Jurkat, Clone E6-1 (cell line): Measurements from ENCODE around the gene ARHGAP15.

Experiments used
- DNase-seq: peaks from one replicate; pipeline ENCODE4 v3.0.0-alpha.2; 2011; ENCODE audit warnings: low read depth, low spot score
- H3K4me3 ChIP-seq: 2 replicates; pipeline ENCODE4 v1.5.1; 2011; ENCODE audit warnings: mild to moderate bottlenecking, low read length, control low read depth, moderate library complexity

ARHGAP15 gene

GRCh38 chr2:143140864-143141661 lies 11.8 kb downstream of the ARHGAP15 start:
- no peak for DNase-seq
- no peak overlapping the region for H3K4me3 ChIP-seq

GRCh38 chr2:143142598-143142997 lies 13.4 kb downstream of the ARHGAP15 start:
- DNase-seq, result no peak
- H3K4me3 ChIP-seq, result no peak overlapping the region

- DNase-seq, result no peak
- H3K4me3 ChIP-seq, result no peak overlapping the region
Observed at GRCh38 chr2:143144813-143145455, 15.7 kb downstream of the ARHGAP15 start.

GRCh38 chr2:143146366-143146765 lies 17.1 kb downstream of the ARHGAP15 start:
- DNase-seq, result no peak
- H3K4me3 ChIP-seq, result no peak overlapping the region

GRCh38 chr2:143146815-143147530 lies 17.8 kb downstream of the ARHGAP15 start:
- no peak overlapping the region for H3K4me3 ChIP-seq
- no peak for DNase-seq

GRCh38 chr2:143148011-143148410 lies 18.8 kb downstream of the ARHGAP15 start:
- H3K4me3 ChIP-seq, result no peak overlapping the region
- DNase-seq, result no peak

- H3K4me3 ChIP-seq, result no peak overlapping the region
- DNase-seq, result no peak
Observed at GRCh38 chr2:143148757-143149156, 19.5 kb downstream of the ARHGAP15 start.

GRCh38 chr2:143150287-143150686 lies 21.1 kb downstream of the ARHGAP15 start:
- DNase-seq, result no peak
- H3K4me3 ChIP-seq, result no peak overlapping the region

GRCh38 chr2:143151111-143151752 lies 22.0 kb downstream of the ARHGAP15 start:
- no peak for DNase-seq

GRCh38 chr2:143152219-143152618 lies 23.0 kb downstream of the ARHGAP15 start:
- no peak for DNase-seq
- H3K4me3 ChIP-seq, result no peak overlapping the region

More at GRCh38 chr2:143151111-143151752, 22.0 kb downstream of the ARHGAP15 start:
- no peak overlapping the region for H3K4me3 ChIP-seq

- no peak for DNase-seq
Observed at GRCh38 chr2:143152637-143153036, 23.4 kb downstream of the ARHGAP15 start.

GRCh38 chr2:143155661-143156060 lies 26.4 kb downstream of the ARHGAP15 start:
- DNase-seq, result no peak
- H3K4me3 ChIP-seq, result no peak overlapping the region

More at GRCh38 chr2:143152637-143153036, 23.4 kb downstream of the ARHGAP15 start:
- no peak overlapping the region for H3K4me3 ChIP-seq

- H3K4me3 ChIP-seq, result no peak overlapping the region
- no peak for DNase-seq
Observed at GRCh38 chr2:143157001-143157400, 27.8 kb downstream of the ARHGAP15 start.

GRCh38 chr2:143157418-143157817 lies 28.2 kb downstream of the ARHGAP15 start:
- DNase-seq, result no peak
- H3K4me3 ChIP-seq, result no peak overlapping the region

- H3K4me3 ChIP-seq, result no peak overlapping the region
- no peak for DNase-seq
Observed at GRCh38 chr2:143158098-143158497, 28.9 kb downstream of the ARHGAP15 start.

- no peak for DNase-seq
- H3K4me3 ChIP-seq, result no peak overlapping the region
Observed at GRCh38 chr2:143158551-143159485, 29.6 kb downstream of the ARHGAP15 start.

GRCh38 chr2:143159486-143159840 lies 30.2 kb downstream of the ARHGAP15 start:
- no peak for DNase-seq
- no peak overlapping the region for H3K4me3 ChIP-seq
